ENCODE data around the gene DLL4.

Gene DLL4

DNA sequence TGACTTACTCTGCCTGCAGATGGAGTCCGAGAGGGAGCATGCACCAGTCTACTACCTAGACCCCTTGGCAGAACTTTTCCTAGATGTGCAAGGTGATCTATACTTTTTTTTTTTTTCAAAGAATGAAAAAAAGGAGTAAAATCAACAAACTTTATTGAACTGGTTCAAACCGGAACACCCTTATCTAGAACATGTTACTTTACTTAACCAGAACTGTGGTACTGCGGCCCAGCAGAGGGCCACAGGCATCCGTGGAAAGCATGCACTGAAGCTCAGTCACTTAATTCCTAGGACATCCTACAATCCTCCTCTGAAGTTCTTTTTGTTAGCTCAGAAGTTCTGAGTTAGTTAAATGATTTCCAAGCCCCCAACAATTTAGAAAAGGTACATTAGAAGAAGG, 45.7 kb downstream of the DLL4 start:
- no peaks in the 10 kb centered on the region for H4K20me1 ChIP-seq (ENCODE audit: insufficient read depth, low read length)
- no peak overlapping the region for H3K4me3 ChIP-seq (ENCODE audit: low read length)
- no peak overlapping the region for H2AFZ ChIP-seq (ENCODE audit: low read depth, low read length)
- no peak overlapping the region for H3K27ac ChIP-seq (ENCODE audit: low read length)
- peaks cover 24% of the 10 kb centered on the region for H3K36me3 ChIP-seq (replicated peaks; ENCODE audit: low read depth, low read length)
- no peaks in the 10 kb centered on the region for H3K4me1 ChIP-seq (ENCODE audit: low read length)
- H3K79me2 ChIP-seq (ENCODE audit: low read length): no peaks in the 10 kb centered on the region
- H3K4me2 ChIP-seq (ENCODE audit: low read length): no peak overlapping the region
- H3K9ac ChIP-seq (ENCODE audit: low read length): no peak overlapping the region
- TF ChIP-seq EZH2phosphoT487 (IDR thresholded peaks at IDR 0.05; ENCODE audit: low read depth): no peak
- TF ChIP-seq, protein P1, sequence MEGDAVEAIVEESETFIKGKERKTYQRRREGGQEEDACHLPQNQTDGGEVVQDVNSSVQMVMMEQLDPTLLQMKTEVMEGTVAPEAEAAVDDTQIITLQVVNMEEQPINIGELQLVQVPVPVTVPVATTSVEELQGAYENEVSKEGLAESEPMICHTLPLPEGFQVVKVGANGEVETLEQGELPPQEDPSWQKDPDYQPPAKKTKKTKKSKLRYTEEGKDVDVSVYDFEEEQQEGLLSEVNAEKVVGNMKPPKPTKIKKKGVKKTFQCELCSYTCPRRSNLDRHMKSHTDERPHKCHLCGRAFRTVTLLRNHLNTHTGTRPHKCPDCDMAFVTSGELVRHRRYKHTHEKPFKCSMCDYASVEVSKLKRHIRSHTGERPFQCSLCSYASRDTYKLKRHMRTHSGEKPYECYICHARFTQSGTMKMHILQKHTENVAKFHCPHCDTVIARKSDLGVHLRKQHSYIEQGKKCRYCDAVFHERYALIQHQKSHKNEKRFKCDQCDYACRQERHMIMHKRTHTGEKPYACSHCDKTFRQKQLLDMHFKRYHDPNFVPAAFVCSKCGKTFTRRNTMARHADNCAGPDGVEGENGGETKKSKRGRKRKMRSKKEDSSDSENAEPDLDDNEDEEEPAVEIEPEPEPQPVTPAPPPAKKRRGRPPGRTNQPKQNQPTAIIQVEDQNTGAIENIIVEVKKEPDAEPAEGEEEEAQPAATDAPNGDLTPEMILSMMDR (IDR thresholded peaks at IDR 0.05; ENCODE audit: low read depth, low read length): no peak
- H3K27me3 ChIP-seq (ENCODE audit: low read depth, low read length): no peaks in the 10 kb centered on the region
- no peaks in the 10 kb centered on the region for H3K9me3 ChIP-seq (ENCODE audit: insufficient read depth, low read length)

DNA sequence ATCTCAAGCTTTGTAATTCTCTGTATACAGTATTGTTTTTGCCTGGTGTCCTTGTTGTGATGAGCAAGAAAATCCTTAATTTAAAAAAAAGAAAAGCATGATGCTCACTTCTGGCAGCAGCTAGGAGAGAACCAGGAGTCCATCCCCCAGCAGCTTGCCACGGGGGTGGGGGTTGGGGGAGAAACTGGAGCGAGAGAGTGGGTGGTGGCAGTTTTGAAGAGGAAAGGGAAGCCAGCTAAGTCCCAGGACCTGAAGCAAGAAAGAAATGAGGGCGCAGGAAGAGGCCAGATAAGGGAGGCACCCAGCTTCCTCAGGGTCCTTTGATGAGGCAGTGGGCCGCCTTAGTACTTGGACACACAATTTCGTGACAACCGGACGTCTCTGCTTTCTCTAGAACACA, 47.7 kb downstream of the DLL4 start:
- Histone ChIP-seq H3K27ac (ENCODE audit: low read length) (no peak overlapping the region), H2AFZ (ENCODE audit: low read depth, low read length) (no peak overlapping the region), H3K9me3 (ENCODE audit: insufficient read depth, low read length) (no peaks in the 10 kb centered on the region), H3K36me3 (replicated peaks; ENCODE audit: low read depth, low read length) (peaks cover 37% of the 10 kb centered on the region), H3K79me2 (ENCODE audit: low read length) (no peaks in the 10 kb centered on the region), H3K27me3 (ENCODE audit: low read depth, low read length) (no peaks in the 10 kb centered on the region), H4K20me1 (ENCODE audit: insufficient read depth, low read length) (no peaks in the 10 kb centered on the region), H3K4me1 (ENCODE audit: low read length) (no peaks in the 10 kb centered on the region), H3K4me3 (ENCODE audit: low read length) (no peak overlapping the region), H3K4me2 (ENCODE audit: low read length) (no peak overlapping the region), H3K9ac (ENCODE audit: low read length) (no peak overlapping the region)
- TF ChIP-seq EZH2phosphoT487 (IDR thresholded peaks at IDR 0.05; ENCODE audit: low read depth): no peak
- TF ChIP-seq, protein P1 (IDR thresholded peaks at IDR 0.05; ENCODE audit: low read depth, low read length): no peak

DNA sequence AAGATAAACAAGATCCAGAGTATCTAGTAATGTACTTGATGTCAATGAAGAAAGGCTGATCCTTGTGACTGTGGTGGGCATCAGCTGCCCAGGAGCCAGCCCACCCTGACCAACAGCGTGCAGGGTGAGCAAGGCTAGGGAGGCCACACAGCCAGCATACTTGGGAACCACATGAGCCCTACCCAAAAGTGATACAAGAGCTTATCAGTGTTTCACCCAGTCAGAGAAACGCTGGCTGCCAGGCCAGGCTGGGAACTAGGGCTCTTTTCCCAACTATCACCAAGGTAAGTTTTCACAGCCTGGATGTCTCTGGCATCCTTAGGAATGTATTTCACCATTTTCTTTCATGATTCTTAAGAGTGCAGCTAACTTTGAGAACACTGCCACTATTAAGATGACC, 49.0 kb downstream of the DLL4 start:
- no peak overlapping the region for H3K9ac ChIP-seq (ENCODE audit: low read length)
- peaks cover 46% of the 10 kb centered on the region for H3K36me3 ChIP-seq (replicated peaks; ENCODE audit: low read depth, low read length)
- H2AFZ ChIP-seq (ENCODE audit: low read depth, low read length): no peak overlapping the region
- no peaks in the 10 kb centered on the region for H3K79me2 ChIP-seq (ENCODE audit: low read length)
- H3K27ac ChIP-seq (ENCODE audit: low read length): no peak overlapping the region
- H3K4me1 ChIP-seq (ENCODE audit: low read length): no peaks in the 10 kb centered on the region
- H3K4me3 ChIP-seq (ENCODE audit: low read length): no peak overlapping the region
- H3K4me2 ChIP-seq (ENCODE audit: low read length): no peak overlapping the region
- H4K20me1 ChIP-seq (ENCODE audit: insufficient read depth, low read length): no peaks in the 10 kb centered on the region
- no peaks in the 10 kb centered on the region for H3K9me3 ChIP-seq (ENCODE audit: insufficient read depth, low read length)
- no peaks in the 10 kb centered on the region for H3K27me3 ChIP-seq (ENCODE audit: low read depth, low read length)
- TF ChIP-seq, protein P1 (IDR thresholded peaks at IDR 0.05; ENCODE audit: low read depth, low read length): no peak
- TF ChIP-seq EZH2phosphoT487 (IDR thresholded peaks at IDR 0.05; ENCODE audit: low read depth): no peak

DNA sequence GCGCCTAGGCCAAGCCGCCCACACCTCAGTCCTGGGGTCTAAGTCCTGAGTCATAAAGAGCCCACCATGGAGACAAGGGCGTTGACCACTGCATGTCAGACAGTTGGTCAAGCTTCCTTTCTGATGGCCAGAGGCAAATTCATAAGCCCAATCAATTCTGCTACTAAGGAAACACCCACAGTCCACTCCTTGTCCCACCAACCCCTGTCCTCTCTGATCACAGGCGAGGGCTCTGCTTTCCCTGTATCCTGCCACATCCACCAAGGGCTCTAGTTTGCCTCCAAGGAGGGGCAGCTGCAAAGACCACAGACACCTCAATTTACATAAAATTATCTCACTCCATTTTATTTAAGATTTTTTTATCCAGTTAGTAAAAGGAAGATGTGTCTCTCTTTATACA, 49.4 kb downstream of the DLL4 start:
- Histone ChIP-seq H3K27ac (ENCODE audit: low read length) (no peak overlapping the region), H4K20me1 (ENCODE audit: insufficient read depth, low read length) (no peaks in the 10 kb centered on the region), H3K9ac (ENCODE audit: low read length) (no peak overlapping the region), H3K4me3 (ENCODE audit: low read length) (no peak overlapping the region), H3K36me3 (replicated peaks; ENCODE audit: low read depth, low read length) (peaks cover 48% of the 10 kb centered on the region), H3K9me3 (ENCODE audit: insufficient read depth, low read length) (no peaks in the 10 kb centered on the region), H3K79me2 (ENCODE audit: low read length) (no peaks in the 10 kb centered on the region), H3K4me2 (ENCODE audit: low read length) (no peak overlapping the region), H3K27me3 (ENCODE audit: low read depth, low read length) (no peaks in the 10 kb centered on the region), H3K4me1 (ENCODE audit: low read length) (no peaks in the 10 kb centered on the region), H2AFZ (ENCODE audit: low read depth, low read length) (no peak overlapping the region)
- TF ChIP-seq, protein P1 (IDR thresholded peaks at IDR 0.05; ENCODE audit: low read depth, low read length): no peak
- TF ChIP-seq EZH2phosphoT487 (IDR thresholded peaks at IDR 0.05; ENCODE audit: low read depth): no peak

All from OCI-LY3 (cell line).